ENCODE measurements around the gene PSMD5.

Gene PSMD5

GRCh38 chr9:120792898-120793765, 49.6 kb downstream of the PSMD5 start, which contains the start of gene FBXW2:
Gene FBXW2, minus strand, starts transcription at chr9:120793416. Its CDS starts 5,158 bp downstream, at chr9:120788258.
- Histone ChIP-seq H3K9me3 (ENCODE audit: insufficient read depth, low read length, severe bottlenecking) (no peaks in the 10 kb centered on the region), H2AFZ (ENCODE audit: low read depth, low read length) (peak within 1 kb of the TSS; percentile 78), H3K4me3 (ENCODE audit: low read depth in 1 of 2, low read length in 2 of 2) (peak within 1 kb of the TSS; percentile 50 to 71), H3K9ac (ENCODE audit: low read depth, low read length) (peak within 1 kb of the TSS; percentile 84), H3K4me1 (ENCODE audit: insufficient read depth, low read length) (peaks cover 39% of the 10 kb centered on the region), H3K27me3 (ENCODE audit: insufficient read depth, low read length, poor library complexity) (no peaks in the 10 kb centered on the region), H3K27ac (ENCODE audit: low read length) (peak within 1 kb of the TSS; percentile 91), H3K79me2 (ENCODE audit: insufficient read depth, low read length) (peaks cover 62% of the 10 kb centered on the region), H3K4me2 (ENCODE audit: insufficient read depth, low read length) (peak within 1 kb of the TSS; percentile 94), H3K36me3 (ENCODE audit: insufficient read depth, low read length) (peaks cover 21% of the 10 kb centered on the region; the same call in 1 of the 2 replicates), H4K20me1 (ENCODE audit: insufficient read depth, low read length) (no peaks in the 10 kb centered on the region)
- TF ChIP-seq EZH2 (IDR thresholded peaks at IDR 0.05; ENCODE audit: borderline replicate concordance, low read depth, low read length, severe bottlenecking) (no peak), CTCF (IDR thresholded peaks at IDR 0.05; ENCODE audit: borderline replicate concordance, extremely low read depth, low read length, poor library complexity, severe bottlenecking) (no peak)
- DNase-seq (peak; percentile 91), ATAC-seq (ENCODE audit: insufficient read depth, low read depth) (peak; percentile 96)

- peaks cover 80% of the 10 kb centered on the region for H3K79me2 ChIP-seq (ENCODE audit: insufficient read depth, low read length)
- no peaks in the 10 kb centered on the region for H4K20me1 ChIP-seq (ENCODE audit: insufficient read depth, low read length)
- no peaks in the 10 kb centered on the region for H3K9me3 ChIP-seq (ENCODE audit: insufficient read depth, low read length, severe bottlenecking)
- peaks cover 44% of the 10 kb centered on the region for H3K4me1 ChIP-seq (ENCODE audit: insufficient read depth, low read length)
- peak overlapping the region; percentile 94; the same call in 1 of the 2 replicates for H3K4me2 ChIP-seq (ENCODE audit: insufficient read depth, low read length)
- peaks cover 37% of the 10 kb centered on the region for H3K36me3 ChIP-seq (ENCODE audit: insufficient read depth, low read length)
- no peak overlapping the region for H3K9ac ChIP-seq (ENCODE audit: low read depth, low read length)
- TF ChIP-seq EZH2 (IDR thresholded peaks at IDR 0.05; ENCODE audit: borderline replicate concordance, low read depth, low read length, severe bottlenecking) (no peak), CTCF (IDR thresholded peaks at IDR 0.05; ENCODE audit: borderline replicate concordance, extremely low read depth, low read length, poor library complexity, severe bottlenecking) (no peak)
- ATAC-seq (ENCODE audit: insufficient read depth, low read depth), result no peak
- H3K27ac ChIP-seq (ENCODE audit: low read length), result no peak overlapping the region
- H2AFZ ChIP-seq (ENCODE audit: low read depth, low read length), result no peak overlapping the region
- H3K4me3 ChIP-seq (ENCODE audit: low read depth in 1 of 2, low read length in 2 of 2), result no peak overlapping the region
- DNase-seq, result no peak
- H3K27me3 ChIP-seq (ENCODE audit: insufficient read depth, low read length, poor library complexity), result no peaks in the 10 kb centered on the region
Measured at GRCh38 chr9:120791161-120791560, 51.6 kb downstream of the PSMD5 start.

GRCh38 chr9:120787933-120788332, 54.8 kb downstream of the PSMD5 start:
- H3K4me2 ChIP-seq (ENCODE audit: insufficient read depth, low read length), result peak overlapping the region; percentile 30; the same call in 1 of the 2 replicates
- H4K20me1 ChIP-seq (ENCODE audit: insufficient read depth, low read length), result no peaks in the 10 kb centered on the region
- no peak for ATAC-seq (ENCODE audit: insufficient read depth, low read depth)
- H3K79me2 ChIP-seq (ENCODE audit: insufficient read depth, low read length), result peaks cover 95% of the 10 kb centered on the region
- H3K4me3 ChIP-seq (ENCODE audit: low read depth in 1 of 2, low read length in 2 of 2), result no peak overlapping the region
- H3K27ac ChIP-seq (ENCODE audit: low read length), result no peak overlapping the region
- TF ChIP-seq EZH2 (IDR thresholded peaks at IDR 0.05; ENCODE audit: borderline replicate concordance, low read depth, low read length, severe bottlenecking) (no peak), CTCF (IDR thresholded peaks at IDR 0.05; ENCODE audit: borderline replicate concordance, extremely low read depth, low read length, poor library complexity, severe bottlenecking) (no peak)
- no peak for DNase-seq
- no peak overlapping the region for H2AFZ ChIP-seq (ENCODE audit: low read depth, low read length)
- peaks cover 52% of the 10 kb centered on the region for H3K36me3 ChIP-seq (ENCODE audit: insufficient read depth, low read length)
- peaks cover 34% of the 10 kb centered on the region for H3K4me1 ChIP-seq (ENCODE audit: insufficient read depth, low read length)
- H3K9me3 ChIP-seq (ENCODE audit: insufficient read depth, low read length, severe bottlenecking), result no peaks in the 10 kb centered on the region
- H3K27me3 ChIP-seq (ENCODE audit: insufficient read depth, low read length, poor library complexity), result no peaks in the 10 kb centered on the region
- no peak overlapping the region for H3K9ac ChIP-seq (ENCODE audit: low read depth, low read length)
